ENCODE data around the gene E4F1.

E4F1 gene

DNA sequence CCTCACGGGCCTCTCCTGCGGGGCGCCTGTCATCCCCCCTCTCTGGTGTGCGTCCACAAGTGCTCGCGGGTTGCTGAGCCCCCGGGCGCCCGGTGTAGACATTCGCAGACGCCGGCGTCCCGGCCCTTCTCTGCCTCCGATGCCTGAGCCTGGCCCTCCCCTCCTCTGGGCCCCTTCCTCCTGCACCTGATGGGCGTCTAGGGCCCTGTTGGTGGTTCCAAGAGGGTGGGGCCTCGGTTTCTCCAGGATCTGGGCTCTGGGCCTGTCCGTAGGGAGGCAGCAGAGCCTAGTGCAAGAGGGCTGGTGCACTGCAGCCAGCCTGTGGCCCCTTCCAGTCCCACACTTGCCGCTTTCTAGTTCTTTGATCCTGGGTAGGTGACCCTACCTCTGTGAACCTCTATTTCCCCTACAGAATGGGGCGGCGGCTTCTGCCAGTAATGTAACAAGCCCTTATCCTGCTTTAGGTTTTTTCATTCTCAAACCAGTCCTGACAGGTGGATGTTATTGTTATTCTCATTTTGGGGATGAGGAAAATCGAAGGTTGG, 623 bp downstream of the E4F1 start:
- DNase-seq (ENCODE audit: low read depth) = peak; percentile 49
- TF ChIP-seq, protein P1, sequence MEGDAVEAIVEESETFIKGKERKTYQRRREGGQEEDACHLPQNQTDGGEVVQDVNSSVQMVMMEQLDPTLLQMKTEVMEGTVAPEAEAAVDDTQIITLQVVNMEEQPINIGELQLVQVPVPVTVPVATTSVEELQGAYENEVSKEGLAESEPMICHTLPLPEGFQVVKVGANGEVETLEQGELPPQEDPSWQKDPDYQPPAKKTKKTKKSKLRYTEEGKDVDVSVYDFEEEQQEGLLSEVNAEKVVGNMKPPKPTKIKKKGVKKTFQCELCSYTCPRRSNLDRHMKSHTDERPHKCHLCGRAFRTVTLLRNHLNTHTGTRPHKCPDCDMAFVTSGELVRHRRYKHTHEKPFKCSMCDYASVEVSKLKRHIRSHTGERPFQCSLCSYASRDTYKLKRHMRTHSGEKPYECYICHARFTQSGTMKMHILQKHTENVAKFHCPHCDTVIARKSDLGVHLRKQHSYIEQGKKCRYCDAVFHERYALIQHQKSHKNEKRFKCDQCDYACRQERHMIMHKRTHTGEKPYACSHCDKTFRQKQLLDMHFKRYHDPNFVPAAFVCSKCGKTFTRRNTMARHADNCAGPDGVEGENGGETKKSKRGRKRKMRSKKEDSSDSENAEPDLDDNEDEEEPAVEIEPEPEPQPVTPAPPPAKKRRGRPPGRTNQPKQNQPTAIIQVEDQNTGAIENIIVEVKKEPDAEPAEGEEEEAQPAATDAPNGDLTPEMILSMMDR (conservative IDR thresholded peaks at IDR 0.05; ENCODE audit: low read length) = peak; percentile 27
- H3K4me3 ChIP-seq (ENCODE audit: low read length) = peak overlapping the region; percentile 85

DNA sequence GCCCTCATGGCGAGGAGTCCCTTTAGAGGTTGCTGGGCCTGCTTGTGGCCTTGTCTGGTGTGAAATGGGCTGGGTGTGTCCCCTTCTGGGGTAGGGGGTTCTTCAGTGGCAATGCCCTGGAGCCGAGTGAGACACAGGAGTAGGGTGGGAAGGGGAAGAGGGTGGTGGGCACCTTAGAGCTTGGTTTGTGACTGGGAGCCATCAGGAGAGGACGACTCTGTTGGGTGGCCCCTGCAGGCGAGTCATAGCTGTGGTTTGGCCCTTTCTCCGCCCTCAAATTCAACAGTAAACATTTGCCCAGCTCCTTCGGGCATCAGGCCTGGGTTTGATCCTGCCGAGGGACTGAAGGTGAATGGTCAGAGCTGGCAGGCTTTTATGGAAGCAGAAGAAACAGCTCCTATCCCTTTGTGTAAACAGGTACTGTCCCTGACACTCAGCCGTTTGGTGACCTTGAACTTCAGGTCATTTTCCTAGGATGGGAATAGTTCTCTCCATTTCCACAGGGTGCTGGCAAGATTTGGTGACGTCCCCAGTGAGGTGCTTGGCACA, 2.9 kb downstream of the E4F1 start:
- no peak for DNase-seq (ENCODE audit: low read depth)
- H3K4me3 ChIP-seq (ENCODE audit: low read length) = no peak overlapping the region
- TF ChIP-seq, protein P1 (conservative IDR thresholded peaks at IDR 0.05; ENCODE audit: low read length) = no peak

DNA sequence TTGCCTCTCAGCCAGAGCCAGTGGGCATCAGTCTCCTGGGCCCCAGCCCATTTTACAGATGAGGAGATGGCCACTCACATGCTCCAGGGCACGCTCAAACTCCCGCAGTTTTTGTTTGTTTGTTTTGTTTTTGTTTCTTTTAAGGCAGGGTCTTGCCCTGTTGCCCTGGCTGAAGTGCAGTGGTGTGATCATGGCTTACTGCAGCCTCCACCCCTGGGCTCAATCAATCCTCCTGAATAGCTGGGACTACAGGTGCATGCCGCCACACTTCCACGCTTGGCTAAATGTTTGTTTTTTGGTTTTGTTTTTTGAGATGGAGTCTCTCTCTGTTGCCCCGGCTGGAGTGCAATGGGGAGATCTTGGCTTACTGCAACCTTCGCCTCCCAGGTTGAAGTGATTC, 3.5 kb downstream of the E4F1 start:
- H3K4me3 ChIP-seq (ENCODE audit: low read length) = no peak overlapping the region
- DNase-seq (ENCODE audit: low read depth) = no peak
- TF ChIP-seq, protein P1 (conservative IDR thresholded peaks at IDR 0.05; ENCODE audit: low read length) = no peak

DNA sequence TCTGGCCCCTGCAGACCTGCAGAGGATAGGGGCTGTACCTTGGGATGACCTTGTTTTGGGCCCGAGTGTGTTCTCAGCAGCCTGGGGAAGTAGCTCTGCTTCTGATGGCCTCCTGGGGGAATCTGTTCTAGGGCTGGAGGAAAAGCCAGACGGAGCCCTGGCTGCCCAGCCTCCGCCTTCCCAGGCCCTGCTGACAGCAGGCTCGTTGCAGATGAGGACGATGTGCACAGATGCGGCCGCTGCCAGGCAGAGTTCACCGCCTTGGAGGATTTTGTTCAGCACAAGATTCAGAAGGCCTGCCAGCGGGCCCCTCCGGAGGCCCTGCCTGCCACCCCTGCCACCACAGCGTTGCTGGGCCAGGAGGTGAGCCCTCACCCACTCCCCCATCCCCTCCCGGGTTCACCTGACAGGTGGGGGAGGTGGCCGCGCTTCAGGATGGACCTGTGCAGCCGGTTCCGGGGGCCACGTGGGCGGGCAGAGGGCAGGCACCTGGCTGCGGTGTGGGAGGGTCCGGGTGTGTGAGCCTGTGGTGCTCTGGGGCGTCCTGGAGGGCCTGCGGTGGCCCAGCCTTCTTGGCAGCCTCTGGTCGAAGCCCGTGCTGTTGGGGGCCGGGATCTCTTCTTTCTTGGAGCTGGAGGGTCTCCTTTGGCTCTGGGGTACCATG, 4.9 kb downstream of the E4F1 start:
- no peak for DNase-seq (ENCODE audit: low read depth)
- TF ChIP-seq, protein P1 (conservative IDR thresholded peaks at IDR 0.05; ENCODE audit: low read length) = no peak
- H3K4me3 ChIP-seq (ENCODE audit: low read length) = no peak overlapping the region

DNA sequence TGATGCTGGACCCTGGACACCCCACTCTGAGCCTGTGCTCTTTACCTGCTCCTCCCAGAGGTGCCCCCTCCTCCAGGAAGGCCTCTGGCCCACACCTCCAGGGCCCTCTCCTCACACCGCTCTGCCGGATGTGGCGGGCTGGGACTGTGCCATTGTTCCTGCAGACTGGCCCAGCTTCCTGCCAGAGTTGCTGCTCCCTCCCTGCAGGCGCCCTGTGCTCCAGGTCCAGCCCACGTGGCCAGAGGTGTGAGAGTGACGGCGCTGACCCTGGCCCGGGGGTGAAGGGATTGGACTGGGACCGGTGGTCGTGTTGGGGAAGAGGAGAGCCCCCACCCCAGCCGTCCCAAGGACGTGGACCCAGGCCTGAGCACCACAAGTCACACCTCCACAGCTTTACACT, 5.7 kb downstream of the E4F1 start:
- no peak for DNase-seq (ENCODE audit: low read depth)
- no peak overlapping the region for H3K4me3 ChIP-seq (ENCODE audit: low read length)
- TF ChIP-seq, protein P1 (conservative IDR thresholded peaks at IDR 0.05; ENCODE audit: low read length) = no peak

DNA sequence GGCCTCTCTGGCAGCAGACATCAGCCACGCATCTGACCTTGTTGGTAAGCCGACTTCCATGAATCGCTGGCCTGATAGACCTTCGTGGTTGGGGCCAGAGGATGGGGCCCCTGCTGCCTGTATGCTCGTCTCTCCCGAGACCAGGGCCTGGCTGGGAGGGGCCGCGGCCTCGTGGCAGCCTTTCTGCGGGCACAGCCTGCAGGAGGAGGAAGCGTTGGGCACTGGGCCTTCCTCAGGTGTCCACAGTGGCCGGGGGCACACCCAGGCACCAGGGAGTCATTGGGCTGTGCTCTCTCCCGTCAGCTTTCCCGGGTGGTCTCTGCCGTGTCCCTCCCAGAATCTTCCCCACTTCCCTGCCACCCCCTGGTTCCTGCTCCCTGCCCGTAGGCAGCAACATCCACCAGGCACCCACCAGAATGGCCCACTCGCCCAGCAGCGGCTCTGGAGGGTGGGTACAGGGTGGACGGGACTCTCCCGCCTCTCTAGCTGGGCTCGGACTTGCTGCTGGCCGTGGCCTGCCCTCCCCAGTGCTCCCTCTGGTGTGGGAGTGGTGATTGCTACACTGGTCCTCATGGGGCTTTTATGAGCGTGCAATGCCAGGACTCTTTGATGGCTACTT, 6.3 kb downstream of the E4F1 start:
- TF ChIP-seq, protein P1 (conservative IDR thresholded peaks at IDR 0.05; ENCODE audit: low read length) = no peak
- H3K4me3 ChIP-seq (ENCODE audit: low read length) = no peak overlapping the region
- no peak for DNase-seq (ENCODE audit: low read depth)

DNA sequence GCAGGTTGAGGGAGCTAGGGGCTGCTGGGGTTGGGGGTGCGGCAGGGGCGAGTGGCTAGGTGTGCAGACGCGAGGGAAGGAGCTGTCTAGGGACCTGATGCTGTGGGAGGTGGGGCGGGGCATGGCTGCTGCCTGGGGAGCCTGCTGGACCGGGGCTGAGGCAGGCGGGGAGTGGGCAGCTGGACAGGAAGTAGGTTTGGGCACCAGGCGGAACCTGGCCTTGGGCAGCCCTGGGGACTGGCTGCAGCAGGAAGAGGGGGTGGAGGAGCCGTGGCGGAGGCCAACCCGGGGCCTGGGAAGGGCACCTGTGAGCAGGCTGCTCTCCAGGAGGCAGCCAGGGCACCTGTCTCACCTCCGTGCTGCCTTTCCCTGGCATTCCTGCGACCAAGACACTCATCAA, 7.0 kb downstream of the E4F1 start:
- TF ChIP-seq, protein P1 (conservative IDR thresholded peaks at IDR 0.05; ENCODE audit: low read length) = no peak
- DNase-seq (ENCODE audit: low read depth) = no peak
- no peak overlapping the region for H3K4me3 ChIP-seq (ENCODE audit: low read length)

All from AG10803 (cell line).